Keratinocyte (primary cell): ENCODE data around the gene PCCA. TPM values are rescaled to one million over a fixed set of nuclear protein-coding genes. Genes with fewer than 3 reads are reported as not detected.

Experiments used
- DNase-seq: peaks from one replicate; pipeline ENCODE4 v3.0.0-alpha.2; 2011; ENCODE audit warnings: low read depth, missing footprints, low spot score
- FAIRE-seq: peaks from 2 replicates; lab custom pipeline; 2011; peaks lifted over from hg19 to GRCh38; lab: Jason Lieb, UNC
- H2AFZ ChIP-seq: 2 replicates; pipeline ENCODE4 v1.6.0; 2012; ENCODE audit warnings: low read length, control low read depth, inconsistent platforms; ENCODE audit not compliant: control insufficient read depth
- H3K27ac ChIP-seq: 2 replicates; pipeline ENCODE4 v1.5.1; 2011; ENCODE audit warnings: low read length; ENCODE audit not compliant: control insufficient read depth, insufficient read depth
- H3K27me3 ChIP-seq: 3 replicates; pipeline ENCODE4 v1.6.0; 2011; ENCODE audit warnings: low read length; ENCODE audit not compliant: control insufficient read depth, insufficient read depth; ENCODE audit errors: extremely low read depth
- H3K36me3 ChIP-seq, 2 experiments: 2 replicates in 1 of 2; 3 replicates in 1 of 2; pipeline ENCODE4 v1.5.1; 2011; ENCODE audit warnings: low read length in 2 of 2, mild to moderate bottlenecking in 1 of 2; ENCODE audit not compliant: control insufficient read depth in 2 of 2, insufficient read depth in 2 of 2; ENCODE audit errors: extremely low read depth in 1 of 2
- H3K4me1 ChIP-seq: 3 replicates; pipeline ENCODE4 v1.5.1; 2011; ENCODE audit warnings: low read length; ENCODE audit not compliant: control insufficient read depth, insufficient read depth; ENCODE audit errors: extremely low read depth
- H3K4me2 ChIP-seq: 3 replicates; pipeline ENCODE4 v1.6.0; 2011; ENCODE audit warnings: low read depth, low read length; ENCODE audit not compliant: control insufficient read depth, insufficient read depth; ENCODE audit errors: extremely low read depth
- H3K4me3 ChIP-seq, 3 experiments: fragments of 200-600 bp in 1 of 3; sonication (generic) in 1 of 3; 2 replicates in 2 of 3; 3 replicates in 1 of 3; pipeline ENCODE4 v1.5.1; 2011 to 2016; ENCODE audit warnings: low read length in 3 of 3, mild to moderate bottlenecking in 3 of 3, control low read depth in 2 of 3, inconsistent platforms in 1 of 3, low read depth in 1 of 3, mixed read lengths in 1 of 3, mixed run types in 1 of 3, moderate library complexity in 1 of 3; ENCODE audit not compliant: control insufficient read depth in 2 of 3, insufficient read depth in 2 of 3; ENCODE audit errors: extremely low read depth in 1 of 3
- H3K79me2 ChIP-seq: 2 replicates; pipeline ENCODE4 v1.6.0; 2012; ENCODE audit warnings: low read length; ENCODE audit not compliant: control insufficient read depth, insufficient read depth
- H3K9ac ChIP-seq: 3 replicates; pipeline ENCODE4 v1.6.0; 2011; ENCODE audit warnings: low read length; ENCODE audit not compliant: control insufficient read depth, insufficient read depth; ENCODE audit errors: extremely low read depth
- H3K9me1 ChIP-seq: 3 replicates; pipeline ENCODE4 v1.6.0; 2011; ENCODE audit warnings: low read length; ENCODE audit not compliant: control insufficient read depth, insufficient read depth; ENCODE audit errors: extremely low read depth
- H3K9me3 ChIP-seq: 2 replicates; pipeline ENCODE4 v1.5.1; 2012; ENCODE audit warnings: low read depth, low read length; ENCODE audit not compliant: control insufficient read depth
- H4K20me1 ChIP-seq: 3 replicates; pipeline ENCODE4 v1.6.0; 2011; ENCODE audit warnings: low read length; ENCODE audit not compliant: control insufficient read depth, insufficient read depth; ENCODE audit errors: extremely low read depth
- CTCF ChIP-seq, 3 experiments: IDR thresholded peaks in 1 of 3; conservative IDR thresholded peaks in 1 of 3; optimal IDR thresholded peaks in 1 of 3; 2 replicates in 2 of 3; 3 replicates in 1 of 3; pipeline versions ENCODE3 to v1.5.1; 2011; ENCODE audit warnings: low read length in 3 of 3, mild to moderate bottlenecking in 3 of 3, moderate library complexity in 2 of 3, control low read depth in 1 of 3, inconsistent platforms in 1 of 3; ENCODE audit not compliant: insufficient read depth in 2 of 3; ENCODE audit errors: extremely low read depth in 1 of 3
- EZH2 ChIP-seq: IDR thresholded peaks from one replicate; pipeline ENCODE4 v1.6.1; 2012; ENCODE audit warnings: inconsistent platforms, mild to moderate bottlenecking, low read length, moderate library complexity
- dilution Hi-C: fragments of 300-500 bp; cut with MboI; formaldehyde crosslinking; loops from one replicate; pipeline ENCODE4 v1.7.0; 2020; ENCODE audit warnings: low sequenced_read_pairs; ENCODE audit not compliant: extremely low pct_ligation_motif_present
- polyA plus RNA-seq, 5 experiments: library from polyadenylated mRNA; depleted of rRNA in 3 of 5; stranded (reverse) in 3 of 5; stranded (forward) in 1 of 5; unstranded in 1 of 5; fragments of >200 nt; gene quantifications; 1 replicate in 1 of 5; 2 replicates in 3 of 5; 3 replicates in 1 of 5; pipeline versions ENCODE4 v1.2.1 to v1.2.3, GENCODE V29; 2011 to 2012; ENCODE audit warnings: missing spikeins in 2 of 5, low read depth in 1 of 5, low replicate concordance in 1 of 5

PCCA gene
- polyA plus RNA-seq, 1 donor (not counting 4 experiments of a cell fraction or from before 2014, with no cell fraction given), result 8.1 TPM

- H4K20me1 ChIP-seq, result no peaks in the 10 kb centered on the region
- H2AFZ ChIP-seq, result no peak overlapping the region
- no peak overlapping the region for H3K4me2 ChIP-seq
- no peak overlapping the region for H3K9ac ChIP-seq
- no peaks in the 10 kb centered on the region for H3K36me3 ChIP-seq
- H3K4me3 ChIP-seq, result no peak overlapping the region
- no peaks in the 10 kb centered on the region for H3K9me3 ChIP-seq
- dilution Hi-C loops, result no loop called here
- H3K4me1 ChIP-seq, result no peaks in the 10 kb centered on the region
- DNase-seq (no peak), FAIRE-seq (no peak)
- no peaks in the 10 kb centered on the region for H3K9me1 ChIP-seq
- no peaks in the 10 kb centered on the region for H3K27me3 ChIP-seq
- H3K79me2 ChIP-seq, result no peaks in the 10 kb centered on the region
- TF ChIP-seq EZH2, result no peak
- TF ChIP-seq CTCF (optimal IDR thresholded peaks at IDR 0.05 in 1 of 3, IDR thresholded peaks at IDR 0.05 in 1 of 3, conservative IDR thresholded peaks at IDR 0.05 in 1 of 3; ENCODE audit: extremely low read depth in 1 of 3, insufficient read depth in 2 of 3, low read length in 3 of 3), result no peak
- H3K27ac ChIP-seq, result no peak overlapping the region
Observed at GRCh38 chr13:100493418-100493817, 404.5 kb downstream of the PCCA start.

- Histone ChIP-seq H3K4me1 (no peaks in the 10 kb centered on the region), H3K9me1 (no peaks in the 10 kb centered on the region), H3K27ac (no peak overlapping the region), H4K20me1 (no peaks in the 10 kb centered on the region), H3K4me2 (no peak overlapping the region), H3K79me2 (no peaks in the 10 kb centered on the region), H3K9ac (no peak overlapping the region), H3K36me3 (no peaks in the 10 kb centered on the region), H2AFZ (no peak overlapping the region), H3K9me3 (no peaks in the 10 kb centered on the region), H3K4me3 (no peak overlapping the region), H3K27me3 (no peaks in the 10 kb centered on the region)
- no peak for TF ChIP-seq EZH2
- no peak for TF ChIP-seq CTCF (optimal IDR thresholded peaks at IDR 0.05 in 1 of 3, IDR thresholded peaks at IDR 0.05 in 1 of 3, conservative IDR thresholded peaks at IDR 0.05 in 1 of 3; ENCODE audit: extremely low read depth in 1 of 3, insufficient read depth in 2 of 3, low read length in 3 of 3)
- no peak for DNase-seq
- no peak for FAIRE-seq
- dilution Hi-C loops, result no loop called here
Observed at GRCh38 chr13:100495455-100495854, 406.6 kb downstream of the PCCA start.
